GM20000 (cell line): ENCODE data around the gene MAPKAPK2.

Experiments used
- DNase-seq: peaks from one replicate; pipeline ENCODE4 v3.0.0; 2012; ENCODE audit warnings: low spot score
- CTCF ChIP-seq: IDR thresholded peaks from 2 replicates; pipeline ENCODE4 v1.5.1; 2012; ENCODE audit warnings: mild to moderate bottlenecking, control low read depth; ENCODE audit errors: extremely low read depth, missing control alignments

Gene MAPKAPK2

GRCh38 chr1:206666954-206667665 is 17.6 kb upstream of the MAPKAPK2 start:
- DNase-seq = no peak
- TF ChIP-seq CTCF = no peak

- no peak for DNase-seq
- TF ChIP-seq CTCF = no peak
Observed at GRCh38 chr1:206668351-206668750, 16.4 kb upstream of the MAPKAPK2 start.

GRCh38 chr1:206668874-206669410 is 15.8 kb upstream of the MAPKAPK2 start:
- TF ChIP-seq CTCF = no peak
- no peak for DNase-seq

GRCh38 chr1:206672011-206672688 is 12.6 kb upstream of the MAPKAPK2 start:
- TF ChIP-seq CTCF = no peak
- DNase-seq = no peak

- no peak for TF ChIP-seq CTCF
- no peak for DNase-seq
Observed at GRCh38 chr1:206672844-206673758, 11.6 kb upstream of the MAPKAPK2 start.

GRCh38 chr1:206674236-206674635 is 10.5 kb upstream of the MAPKAPK2 start:
- no peak for TF ChIP-seq CTCF
- DNase-seq = no peak
